K562 (cell line): ENCODE measurements around the gene ERF. TPM values are rescaled to one million over a fixed set of nuclear protein-coding genes. Genes with fewer than 3 reads are reported as not detected.

Experiments used
- ATAC-seq: fragments of 200-7000 bp; cut with Tn5 transposase; 3 replicates; pipeline ENCODE4 v1.9.1; 2020; ENCODE audit warnings: moderate library complexity
- BruUV-seq: library from RNA; stranded (reverse); fragments of 400-500 nt; replicated peaks from 2 replicates; lab custom pipeline; 2021; lab: Mats Ljungman, UMichigan
- CTCF ChIA-PET: fragments of 300-600 bp; formaldehyde crosslinking; extraction: SDS; loops from one replicate; lab custom pipeline; 2021; ENCODE audit warnings: low intra/inter-chr PET ratio; lab: Yijun Ruan, JAX
- POLR2A ChIA-PET: fragments of 300-600, 350-650 bp; sonication (Branson Sonifier 250); formaldehyde crosslinking; extraction: SDS; loops from one replicate; lab custom pipeline; 2021; ENCODE audit warnings: antibody characterized with exemption, inconsistent platforms; lab: Yijun Ruan, JAX
- DNase-seq, 4 experiments: peaks; one replicate each; pipeline versions ENCODE4 v3.0.0 to v3.0.0-alpha.2; 2011 to 2018; ENCODE audit warnings: low spot score in 3 of 4, mixed read lengths in 3 of 4; ENCODE audit errors: extremely low read depth in 1 of 4
- FAIRE-seq: peaks from 2 replicates; lab custom pipeline; 2011; peaks lifted over from hg19 to GRCh38; lab: Jason Lieb, UNC
- H2AFZ ChIP-seq: 2 replicates; pipeline ENCODE4 v1.6.0; 2011; ENCODE audit warnings: low read depth, low read length, control low read depth, inconsistent platforms
- H3K27ac ChIP-seq: fragments of 200-600 bp; 3 replicates; pipeline ENCODE4 v1.8.0; 2011; ENCODE audit warnings: low read depth, mild to moderate bottlenecking, control low read depth, inconsistent platforms, low read length, moderate library complexity, mixed read lengths; ENCODE audit errors: extremely low read depth
- H3K27me3 ChIP-seq, 2 experiments: fragments of 300-600 bp in 1 of 2; 2 replicates in 1 of 2; 3 replicates in 1 of 2; pipeline versions ENCODE4 v1.6.0 to v1.8.0; 2011; ENCODE audit warnings: inconsistent platforms in 2 of 2, low read length in 2 of 2, mild to moderate bottlenecking in 1 of 2, mixed read lengths in 1 of 2, moderate library complexity in 1 of 2; ENCODE audit not compliant: control insufficient read depth in 2 of 2, insufficient read depth in 2 of 2
- H3K36me3 ChIP-seq: fragments of 300-600 bp; 3 replicates; pipeline ENCODE4 v1.8.0; 2011; ENCODE audit warnings: mild to moderate bottlenecking, low read length, inconsistent platforms; ENCODE audit not compliant: control insufficient read depth, insufficient read depth
- H3K4me1 ChIP-seq, 2 experiments: fragments of 200-600 bp in 1 of 2; replicated peaks in 1 of 2; 2 replicates in 1 of 2; 3 replicates in 1 of 2; pipeline versions ENCODE4 v1.5.1 to v1.8.0; 2011; ENCODE audit warnings: inconsistent platforms in 2 of 2, low read length in 2 of 2, mild to moderate bottlenecking in 1 of 2, mixed read lengths in 1 of 2, moderate library complexity in 1 of 2; ENCODE audit not compliant: control insufficient read depth in 2 of 2, insufficient read depth in 2 of 2
- H3K4me2 ChIP-seq: 2 replicates; pipeline ENCODE4 v1.6.1; 2011; ENCODE audit warnings: low read length, control low read depth, inconsistent platforms, mixed read lengths; ENCODE audit not compliant: insufficient read depth
- H3K4me3 ChIP-seq: fragments of 200-600 bp; sonication (generic), shearing (Covaris generic); 2 replicates; pipeline ENCODE4 v1.5.1; 2016; ENCODE audit warnings: control low read depth, inconsistent platforms
- H3K79me2 ChIP-seq: fragments of 200-600 bp; 3 replicates; pipeline ENCODE4 v1.8.0; 2011; ENCODE audit warnings: low read length, inconsistent platforms; ENCODE audit not compliant: control insufficient read depth, insufficient read depth
- H3K9ac ChIP-seq, 2 experiments: 2 replicates each; pipeline versions ENCODE4 v1.6.0 to v1.6.1; 2011; ENCODE audit warnings: low read depth in 2 of 2, low read length in 2 of 2, control low read depth in 1 of 2, inconsistent platforms in 1 of 2, mild to moderate bottlenecking in 1 of 2, mixed read lengths in 1 of 2; ENCODE audit not compliant: insufficient read depth in 1 of 2
- H3K9me1 ChIP-seq: one replicate; pipeline ENCODE4 v1.6.0; 2011; ENCODE audit warnings: inconsistent platforms, mild to moderate bottlenecking, low read length, moderate library complexity; ENCODE audit not compliant: control insufficient read depth, insufficient read depth
- H3K9me3 ChIP-seq: replicated peaks from 2 replicates; pipeline ENCODE4 v1.5.1; 2011; ENCODE audit warnings: low read depth, low read length, inconsistent platforms; ENCODE audit not compliant: control insufficient read depth, insufficient read depth
- H4K20me1 ChIP-seq: replicated peaks from 2 replicates; pipeline ENCODE4 v1.6.1; 2011; ENCODE audit warnings: low read length, inconsistent platforms, mixed read lengths; ENCODE audit not compliant: control insufficient read depth, insufficient read depth
- ARID2 ChIP-seq: fragments of 450-650 bp; IDR thresholded peaks from 2 replicates; pipeline ENCODE4 v1.6.1; 2017; ENCODE audit warnings: antibody characterized with exemption, mild to moderate bottlenecking
- FOXJ3 ChIP-seq: sonication (generic); formaldehyde crosslinking; IDR thresholded peaks from 2 replicates; pipeline ENCODE4 v1.4.0; 2020; ENCODE audit warnings: mild to moderate bottlenecking, missing genetic modification reagents
- JUN ChIP-seq, 2 experiments: sonication (generic) in 1 of 2; formaldehyde crosslinking in 1 of 2; IDR thresholded peaks; 2 replicates each; pipeline versions ENCODE4 v1.6.1 to v1.8.0; 2012 to 2022; ENCODE audit warnings: borderline replicate concordance in 2 of 2, mild to moderate bottlenecking in 2 of 2, improper control_type of control experiment in 1 of 2, low read depth in 1 of 2, low read length in 1 of 2, missing genetic modification reagents in 1 of 2
- L3MBTL2 ChIP-seq: fragments of 450-650 bp; IDR thresholded peaks from 2 replicates; pipeline ENCODE4 v1.6.1; 2016; ENCODE audit warnings: mild to moderate bottlenecking, moderate library complexity
- NR2C1 ChIP-seq, 2 experiments: fragments of 450-650 bp; IDR thresholded peaks; 2 replicates each; pipeline ENCODE4 v1.6.1; 2017; ENCODE audit warnings: mild to moderate bottlenecking in 2 of 2, antibody characterized with exemption in 1 of 2, inconsistent platforms in 1 of 2, missing compliant biosample characterization in 1 of 2, missing genetic modification characterization in 1 of 2
- PHB ChIP-seq: fragments of 250-450 bp; sonication (Bioruptor Pico); IDR thresholded peaks from 2 replicates; pipeline ENCODE4 v1.5.0; 2021
- POLR2G ChIP-seq: fragments of 200-400 bp; formaldehyde crosslinking; IDR thresholded peaks from 2 replicates; pipeline ENCODE4 v1.6.1; 2017; ENCODE audit warnings: low read depth, mild to moderate bottlenecking, antibody characterized with exemption, low read length, moderate library complexity
- POLR3A ChIP-seq: IDR thresholded peaks from 2 replicates; pipeline ENCODE4 v1.6.1; 2011; ENCODE audit warnings: borderline replicate concordance, mild to moderate bottlenecking, moderate library complexity; ENCODE audit not compliant: insufficient read length, insufficient read depth; ENCODE audit errors: extremely low read depth
- POLR3G ChIP-seq: IDR thresholded peaks from 2 replicates; pipeline ENCODE4 v1.6.1; 2011; ENCODE audit not compliant: insufficient read length, insufficient replicate concordance; ENCODE audit errors: extremely low read depth
- RBFOX2 ChIP-seq: fragments of 200-400 bp; formaldehyde crosslinking; IDR thresholded peaks from 2 replicates; pipeline ENCODE4 v1.6.1; 2017; ENCODE audit warnings: low read depth, mild to moderate bottlenecking, low read length, moderate library complexity
- U2AF1 ChIP-seq: fragments of 200-400 bp; formaldehyde crosslinking; optimal IDR thresholded peaks from 2 replicates; pipeline ENCODE3; 2017; ENCODE audit warnings: mild to moderate bottlenecking, low read depth, low read length, moderate library complexity
- WHSC1 ChIP-seq: IDR thresholded peaks from one replicate; pipeline ENCODE4 v1.6.1; 2012; ENCODE audit warnings: low read length, control low read depth, inconsistent platforms
- ZBTB11 ChIP-seq, 3 experiments: fragments of 200-800 bp in 1 of 3; fragments of 250-450 bp in 1 of 3; fragments of 450-650 bp in 1 of 3; sonication (Bioruptor Pico) in 1 of 3; sonication (Bioruptor generic) in 1 of 3; formaldehyde crosslinking in 1 of 3; IDR thresholded peaks; 2 replicates each; pipeline versions ENCODE4 v1.6.1 to v1.8.0; 2016 to 2022; ENCODE audit warnings: mild to moderate bottlenecking in 2 of 3, missing genetic modification characterization in 2 of 3, missing compliant biosample characterization in 1 of 3, moderate library complexity in 1 of 3
- ZNF134 ChIP-seq: fragments of 250-450 bp; sonication (Bioruptor Pico); conservative IDR thresholded peaks from 2 replicates; pipeline ENCODE4 v1.4.0; 2020
- WGBS: fragments of 100-300 bp; shearing (Covaris generic); methylation state at CpG from one replicate; pipeline ENCODE4 v1.1.6; 2016; ENCODE audit warnings: low coverage, mixed read lengths; ENCODE audit not compliant: insufficient coverage; ENCODE audit errors: missing lambda C conversion rate; 5-methylcytosine and 5-hydroxymethylcytosine counted together
- in situ Hi-C: fragments of 300-500 bp; cut with MboI; formaldehyde crosslinking; loops from 4 replicates; pipeline ENCODE4 v1.15.0; 2018; ENCODE audit warnings: inconsistent platforms, mixed read lengths
- intact Hi-C: fragments of 100-400 bp; cut with micrococcal nuclease; formaldehyde crosslinking; loops from 2 replicates; pipeline ENCODE4 v1.14.2; 2022
- polyA plus RNA-seq, 8 experiments: library from polyadenylated mRNA; depleted of rRNA in 4 of 8; stranded (reverse) in 5 of 8; unstranded in 3 of 8; fragments of >200 nt; fragmentation: Nextera tagmentation in 2 of 8; fragmentation: Illumina TruSeq in 1 of 8; extraction: Ambion mirVana in 2 of 8; extraction: Trizol in 1 of 8; gene quantifications; 2 replicates each; pipeline versions ENCODE4 v1.2.1 to v1.2.3, GENCODE V29; 2011 to 2014; ENCODE audit warnings: inconsistent platforms in 1 of 8, missing spikeins in 1 of 8
- total RNA-seq, 7 experiments: library from RNA; depleted of rRNA in 6 of 7; stranded (reverse); fragments of >200 nt in 6 of 7; fragmentation: Illumina TruSeq in 2 of 7; extraction: Trizol in 2 of 7; gene quantifications; 2 replicates each; pipeline versions ENCODE4 v1.2.1 to v1.2.3, GENCODE V29; 2011 to 2021; ENCODE audit warnings: low replicate concordance in 1 of 7
- TF ChIP-seq, protein P1 (sequence below), 2 experiments: fragments of 450-650 bp in 1 of 2; IDR thresholded peaks; 2 replicates each; pipeline ENCODE4 v1.6.1; 2011 to 2017; ENCODE audit warnings: low read depth in 2 of 2, antibody characterized with exemption in 1 of 2, borderline replicate concordance in 1 of 2, low read length in 1 of 2, mild to moderate bottlenecking in 1 of 2, mixed read lengths in 1 of 2; ENCODE audit not compliant: control insufficient read depth in 1 of 2

ERF gene
- total and polyA plus RNA-seq, 9 of the 15 experiments (the other 6 are each of a cell fraction or from before 2014, with no cell fraction given), result 0.03 to 75.4 (median 27.0) TPM

DNA sequence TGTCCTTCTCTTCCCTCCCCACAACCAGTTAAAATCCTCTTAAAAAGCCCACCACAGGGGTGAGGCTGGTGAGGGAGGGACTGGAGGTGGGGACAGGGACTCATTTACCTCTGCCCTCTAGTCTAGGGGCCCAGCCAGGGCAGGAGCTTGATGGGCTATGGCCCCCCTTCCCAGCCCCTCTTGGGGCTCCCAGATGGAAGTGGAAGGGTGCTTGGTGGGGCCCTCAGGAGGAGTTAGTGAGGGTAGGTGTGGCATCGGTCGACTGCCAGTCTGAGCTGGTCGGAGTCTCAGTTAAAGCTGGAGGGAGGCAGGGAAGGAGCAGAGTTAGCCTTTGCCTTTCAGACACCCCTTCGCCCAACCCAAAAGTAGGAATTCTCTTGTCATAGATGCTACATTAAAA is 24.4 kb downstream of the ERF start:
- H3K4me1 ChIP-seq, result peaks cover 21 to 35% of the 10 kb centered on the region in 2 experiments
- H2AFZ ChIP-seq, result no peak overlapping the region
- WGBS, result 100% methylated on average over 4 of the region's 4 CpGs
- no peak overlapping the region for H3K4me2 ChIP-seq
- H3K79me2 ChIP-seq, result peaks cover 40% of the 10 kb centered on the region
- H3K9ac ChIP-seq, result peak overlapping the region in 1 of 2 experiments; percentile 77; a peak in 1 of 4 replicates
- FAIRE-seq (no peak), DNase-seq (peak in 1 of 4 experiments; percentile 48)
- in situ Hi-C loops, result no loop called here
- peaks cover 97% of the 10 kb centered on the region for H3K36me3 ChIP-seq
- H3K4me3 ChIP-seq, result no peak overlapping the region
- TF ChIP-seq POLR3G (no peak), JUN (IDR thresholded peaks at IDR 0.05; ENCODE audit: borderline replicate concordance, low read depth, low read length) (no peak), JUN (CRISPR knock-in tag; IDR thresholded peaks at IDR 0.05; ENCODE audit: borderline replicate concordance) (no peak), RBFOX2 (peak; percentile 32; the same call in 1 of the 2 replicates), FOXJ3 (CRISPR knock-in tag) (no peak), NR2C1 (IDR thresholded peaks at IDR 0.05) (no peak), NR2C1 (tag; IDR thresholded peaks at IDR 0.05) (no peak), U2AF1 (no peak), POLR2G (0 out of 2 replicates have a peak, but pooled peaks have one; percentile 28), PHB (CRISPR knock-in tag) (no peak), ZNF134 (CRISPR knock-in tag) (no peak), POLR3A (no peak), L3MBTL2 (no peak), ARID2 (no peak), ZBTB11 (CRISPR knock-in tag; IDR thresholded peaks at IDR 0.05) (no peak), WHSC1 (no peak)
- TF ChIP-seq, protein P1, sequence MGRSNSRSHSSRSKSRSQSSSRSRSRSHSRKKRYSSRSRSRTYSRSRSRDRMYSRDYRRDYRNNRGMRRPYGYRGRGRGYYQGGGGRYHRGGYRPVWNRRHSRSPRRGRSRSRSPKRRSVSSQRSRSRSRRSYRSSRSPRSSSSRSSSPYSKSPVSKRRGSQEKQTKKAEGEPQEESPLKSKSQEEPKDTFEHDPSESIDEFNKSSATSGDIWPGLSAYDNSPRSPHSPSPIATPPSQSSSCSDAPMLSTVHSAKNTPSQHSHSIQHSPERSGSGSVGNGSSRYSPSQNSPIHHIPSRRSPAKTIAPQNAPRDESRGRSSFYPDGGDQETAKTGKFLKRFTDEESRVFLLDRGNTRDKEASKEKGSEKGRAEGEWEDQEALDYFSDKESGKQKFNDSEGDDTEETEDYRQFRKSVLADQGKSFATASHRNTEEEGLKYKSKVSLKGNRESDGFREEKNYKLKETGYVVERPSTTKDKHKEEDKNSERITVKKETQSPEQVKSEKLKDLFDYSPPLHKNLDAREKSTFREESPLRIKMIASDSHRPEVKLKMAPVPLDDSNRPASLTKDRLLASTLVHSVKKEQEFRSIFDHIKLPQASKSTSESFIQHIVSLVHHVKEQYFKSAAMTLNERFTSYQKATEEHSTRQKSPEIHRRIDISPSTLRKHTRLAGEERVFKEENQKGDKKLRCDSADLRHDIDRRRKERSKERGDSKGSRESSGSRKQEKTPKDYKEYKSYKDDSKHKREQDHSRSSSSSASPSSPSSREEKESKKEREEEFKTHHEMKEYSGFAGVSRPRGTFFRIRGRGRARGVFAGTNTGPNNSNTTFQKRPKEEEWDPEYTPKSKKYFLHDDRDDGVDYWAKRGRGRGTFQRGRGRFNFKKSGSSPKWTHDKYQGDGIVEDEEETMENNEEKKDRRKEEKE (IDR thresholded peaks at IDR 0.05; ENCODE audit: borderline replicate concordance in 1 of 2, control insufficient read depth in 1 of 2, low read depth in 2 of 2, low read length in 1 of 2), result no peak
- TF ChIP-seq, all 486 proteins: peak for 2
- H3K27ac ChIP-seq, result peak overlapping the region; percentile 75; the same call in 1 of the 3 replicates
- peaks cover 3% of the 10 kb centered on the region for H3K9me1 ChIP-seq
- H3K9me3 ChIP-seq, result no peaks in the 10 kb centered on the region
- intact Hi-C loops, result no loop called here
- H3K27me3 ChIP-seq, result no peaks in the 10 kb centered on the region
- peaks cover 34% of the 10 kb centered on the region for H4K20me1 ChIP-seq
- POLR2A ChIA-PET, result interaction anchor here (2.9 to 7.2 kb wide), 2 partner anchors 9 to 11 kb away, joined by 28 to 116 read pairs; partner anchors contain the start of genes GSK3A and ZNF526
- no TSS peak for BruUV-seq
- no peak for ATAC-seq
- CTCF ChIA-PET, result no interaction called here
